K562 treated with DMSO at 1 percent for 4 hours (cell line): ENCODE data around the gene HSPA8. TPM values are rescaled to one million over a fixed set of nuclear protein-coding genes. Genes with fewer than 3 reads are reported as not detected.

Source experiments
- total RNA-seq: library from RNA; unstranded; fragments of 300-600 nt; gene quantifications from 2 replicates; pipeline ENCODE4 v1.2.3, GENCODE V29; 2022; ENCODE audit not compliant: insufficient read depth

HSPA8 gene
- 1,194 and 1,212 TPM in 2 replicates for total RNA-seq

GRCh38 chr11:123061403-123062157 lies at the start of gene HSPA8:
Gene HSPA8 (minus strand): TSS chr11:123062136. CDS start chr11:123061324, 812 bp downstream.

Other genes with a start within 250 kb of the HSPA8 start
- gene CRTAM, start 223.6 kb downstream of the HSPA8 start, total RNA-seq, result not detected in 2 replicates
- not detected in 2 replicates for gene JHY, start 179.4 kb downstream of the HSPA8 start, total RNA-seq
- gene BSX, start 80.3 kb downstream of the HSPA8 start, total RNA-seq, result not detected in 2 replicates
- gene CLMP, start 133.1 kb upstream of the HSPA8 start, total RNA-seq, result not detected in 2 replicates